T47D (cell line): Measurements from ENCODE around the gene COL9A1.

Experiments used
- DNase-seq, 2 experiments: peaks; one replicate each; pipeline versions ENCODE4 v3.0.0 to v3.0.0-alpha.2; 2011 to 2012; ENCODE audit warnings: low read depth in 1 of 2, low spot score in 1 of 2
- JUND ChIP-seq: IDR thresholded peaks from 2 replicates; pipeline ENCODE4 v1.6.1; 2012; ENCODE audit warnings: low read depth
- in situ Hi-C: cut with HindIII; loops from 2 replicates; pipeline ENCODE4 v1.10.0; 2016; ENCODE audit warnings: low sequenced_read_pairs, low pct_unique_long_range_greater_than_20kb

Gene COL9A1

GRCh38 chr6:70208235-70208790 lies 94.6 kb downstream of the COL9A1 start:
- TF ChIP-seq JUND, result no peak
- no peak for DNase-seq
- in situ Hi-C loops, result no loop called here

GRCh38 chr6:70198785-70199184 lies 104.1 kb downstream of the COL9A1 start:
- TF ChIP-seq JUND, result no peak
- in situ Hi-C loops, result no loop called here
- no peak for DNase-seq

- no peak for DNase-seq
- no peak for TF ChIP-seq JUND
- in situ Hi-C loops, result no loop called here
These were observed 106.4 kb downstream of the COL9A1 start for GRCh38 chr6:70196531-70196930.

GRCh38 chr6:70194421-70194820 lies 108.5 kb downstream of the COL9A1 start:
- DNase-seq, result no peak
- no peak for TF ChIP-seq JUND
- in situ Hi-C loops, result no loop called here

- in situ Hi-C loops, result no loop called here
- DNase-seq, result no peak
- TF ChIP-seq JUND, result no peak
These were observed 114.7 kb downstream of the COL9A1 start for GRCh38 chr6:70188202-70188601.

GRCh38 chr6:70186461-70186860 lies 116.4 kb downstream of the COL9A1 start:
- TF ChIP-seq JUND, result no peak
- no peak for DNase-seq
- in situ Hi-C loops, result no loop called here

- in situ Hi-C loops, result no loop called here
- no peak for DNase-seq
- no peak for TF ChIP-seq JUND
These were observed 118.2 kb downstream of the COL9A1 start for GRCh38 chr6:70184723-70185122.

GRCh38 chr6:70183538-70183937 lies 119.3 kb downstream of the COL9A1 start:
- in situ Hi-C loops, result no loop called here
- no peak for DNase-seq
- TF ChIP-seq JUND, result no peak

- in situ Hi-C loops, result no loop called here
- TF ChIP-seq JUND, result no peak
- no peak for DNase-seq
These were observed 121.8 kb downstream of the COL9A1 start for GRCh38 chr6:70180901-70181599.

- TF ChIP-seq JUND, result no peak
- no peak for DNase-seq
- in situ Hi-C loops, result no loop called here
These were observed 122.5 kb downstream of the COL9A1 start for GRCh38 chr6:70180183-70180900.

- in situ Hi-C loops, result no loop called here
- DNase-seq, result no peak
- TF ChIP-seq JUND, result no peak
These were observed 125.9 kb downstream of the COL9A1 start for GRCh38 chr6:70176842-70177550.

- TF ChIP-seq JUND, result no peak
- in situ Hi-C loops, result no loop called here
- no peak for DNase-seq
These were observed 127.1 kb downstream of the COL9A1 start for GRCh38 chr6:70175770-70176169.

GRCh38 chr6:70172252-70172651 lies 130.6 kb downstream of the COL9A1 start:
- no peak for DNase-seq
- in situ Hi-C loops, result no loop called here
- TF ChIP-seq JUND, result no peak
